Loucy (cell line): Measurements from ENCODE around the gene INHBC.

Source experiments
- H2AFZ ChIP-seq: fragments of 200-600 bp; sonication (generic); 2 replicates; pipeline ENCODE4 v1.6.0; 2016; ENCODE audit warnings: antibody characterized with exemption, mild to moderate bottlenecking, low read length, moderate library complexity
- H3F3A ChIP-seq: fragments of 200-600 bp; 2 replicates; pipeline ENCODE4 v1.6.0; 2016; ENCODE audit warnings: antibody characterized with exemption, low read depth, mild to moderate bottlenecking
- H3K27me3 ChIP-seq: fragments of 200-600 bp; sonication (generic); 2 replicates; pipeline ENCODE4 v1.6.1; 2014; ENCODE audit warnings: low read length, mild to moderate bottlenecking; ENCODE audit not compliant: insufficient read depth, poor library complexity, severe bottlenecking
- H3K36me3 ChIP-seq: fragments of 200-600 bp; sonication (generic); 2 replicates; pipeline ENCODE4 v1.6.1; 2016; ENCODE audit warnings: low read length; ENCODE audit not compliant: insufficient read depth
- H3K4me1 ChIP-seq: fragments of 200-600 bp; sonication (generic); 2 replicates; pipeline ENCODE4 v1.5.1; 2014; ENCODE audit warnings: low read length, mild to moderate bottlenecking; ENCODE audit not compliant: insufficient read depth, poor library complexity, severe bottlenecking
- H3K4me2 ChIP-seq: fragments of 200-600 bp; sonication (generic); 2 replicates; pipeline ENCODE4 v1.6.0; 2014; ENCODE audit warnings: antibody characterized with exemption, low read length, low read depth, mild to moderate bottlenecking; ENCODE audit not compliant: poor library complexity, severe bottlenecking
- H3K4me3 ChIP-seq: fragments of 200-600 bp; sonication (generic); 2 replicates; pipeline ENCODE4 v1.5.1; 2014; ENCODE audit warnings: low read length, mild to moderate bottlenecking, mixed read lengths; ENCODE audit not compliant: poor library complexity, severe bottlenecking
- H3K79me2 ChIP-seq: fragments of 200-600 bp; sonication (generic); 2 replicates; pipeline ENCODE4 v1.6.1; 2014; ENCODE audit warnings: low read length; ENCODE audit not compliant: insufficient read depth
- H3K9ac ChIP-seq: fragments of 200-600 bp; sonication (generic); 2 replicates; pipeline ENCODE4 v1.6.0; 2014; ENCODE audit warnings: mild to moderate bottlenecking, low read depth, low read length, moderate library complexity; ENCODE audit not compliant: poor library complexity, severe bottlenecking
- H3K9me2 ChIP-seq: fragments of 200-600 bp; sonication (generic); replicated peaks from 2 replicates; pipeline ENCODE4 v1.6.1; 2016; ENCODE audit warnings: low read depth, low read length, mixed read lengths
- H3K9me3 ChIP-seq: fragments of 200-600 bp; sonication (generic); 2 replicates; pipeline ENCODE4 v1.6.1; 2014; ENCODE audit warnings: mild to moderate bottlenecking, antibody characterized with exemption, low read length, low read depth; ENCODE audit not compliant: insufficient read depth
- H4K20me1 ChIP-seq: fragments of 200-600 bp; sonication (generic); 2 replicates; pipeline ENCODE4 v1.6.0; 2014; ENCODE audit warnings: antibody characterized with exemption, low read length, mild to moderate bottlenecking; ENCODE audit not compliant: insufficient read depth, poor library complexity, severe bottlenecking
- EZH2phosphoT487 ChIP-seq: fragments of 200-600 bp; IDR thresholded peaks from 2 replicates; pipeline ENCODE4 v1.6.1; 2018; ENCODE audit warnings: antibody characterized with exemption, mild to moderate bottlenecking, moderate library complexity, borderline replicate concordance
- TF ChIP-seq, protein P1 (sequence below): fragments of 200-600 bp; sonication (generic); conservative IDR thresholded peaks from 2 replicates; pipeline ENCODE4 v1.5.1; 2014; ENCODE audit warnings: mild to moderate bottlenecking, antibody characterized with exemption, low read length

INHBC gene, protein sequence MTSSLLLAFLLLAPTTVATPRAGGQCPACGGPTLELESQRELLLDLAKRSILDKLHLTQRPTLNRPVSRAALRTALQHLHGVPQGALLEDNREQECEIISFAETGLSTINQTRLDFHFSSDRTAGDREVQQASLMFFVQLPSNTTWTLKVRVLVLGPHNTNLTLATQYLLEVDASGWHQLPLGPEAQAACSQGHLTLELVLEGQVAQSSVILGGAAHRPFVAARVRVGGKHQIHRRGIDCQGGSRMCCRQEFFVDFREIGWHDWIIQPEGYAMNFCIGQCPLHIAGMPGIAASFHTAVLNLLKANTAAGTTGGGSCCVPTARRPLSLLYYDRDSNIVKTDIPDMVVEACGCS

GRCh38 chr12:57434517-57435223 is at the start of gene INHBC:
Gene INHBC (plus strand): TSS chr12:57434784. CDS start chr12:57434887, 103 bp downstream.
- TF ChIP-seq, protein P1, sequence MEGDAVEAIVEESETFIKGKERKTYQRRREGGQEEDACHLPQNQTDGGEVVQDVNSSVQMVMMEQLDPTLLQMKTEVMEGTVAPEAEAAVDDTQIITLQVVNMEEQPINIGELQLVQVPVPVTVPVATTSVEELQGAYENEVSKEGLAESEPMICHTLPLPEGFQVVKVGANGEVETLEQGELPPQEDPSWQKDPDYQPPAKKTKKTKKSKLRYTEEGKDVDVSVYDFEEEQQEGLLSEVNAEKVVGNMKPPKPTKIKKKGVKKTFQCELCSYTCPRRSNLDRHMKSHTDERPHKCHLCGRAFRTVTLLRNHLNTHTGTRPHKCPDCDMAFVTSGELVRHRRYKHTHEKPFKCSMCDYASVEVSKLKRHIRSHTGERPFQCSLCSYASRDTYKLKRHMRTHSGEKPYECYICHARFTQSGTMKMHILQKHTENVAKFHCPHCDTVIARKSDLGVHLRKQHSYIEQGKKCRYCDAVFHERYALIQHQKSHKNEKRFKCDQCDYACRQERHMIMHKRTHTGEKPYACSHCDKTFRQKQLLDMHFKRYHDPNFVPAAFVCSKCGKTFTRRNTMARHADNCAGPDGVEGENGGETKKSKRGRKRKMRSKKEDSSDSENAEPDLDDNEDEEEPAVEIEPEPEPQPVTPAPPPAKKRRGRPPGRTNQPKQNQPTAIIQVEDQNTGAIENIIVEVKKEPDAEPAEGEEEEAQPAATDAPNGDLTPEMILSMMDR = no peak
- no peak for TF ChIP-seq EZH2phosphoT487
- H3F3A ChIP-seq = peaks cover 2% of the 10 kb centered on the region; the same call in 1 of the 2 replicates
- peaks cover 27% of the 10 kb centered on the region for H3K4me1 ChIP-seq
- H3K79me2 ChIP-seq = peaks cover 18% of the 10 kb centered on the region
- no peaks in the 10 kb centered on the region for H3K9me2 ChIP-seq
- H3K36me3 ChIP-seq = no peaks in the 10 kb centered on the region
- H3K27me3 ChIP-seq = no peaks in the 10 kb centered on the region
- H3K9ac ChIP-seq = peak within 1 kb of the TSS; percentile 77
- H3K9me3 ChIP-seq = no peaks in the 10 kb centered on the region
- peak within 1 kb of the TSS; percentile 78 for H3K4me2 ChIP-seq
- H4K20me1 ChIP-seq = peaks cover 5% of the 10 kb centered on the region
- peak within 1 kb of the TSS; percentile 73 for H3K4me3 ChIP-seq
- peak within 1 kb of the TSS; percentile 86 for H2AFZ ChIP-seq

GRCh38 chr12:57385586-57385985 is 49.0 kb upstream of the INHBC start:
- Histone ChIP-seq H3K4me2 (no peak overlapping the region), H4K20me1 (no peaks in the 10 kb centered on the region), H3K9ac (no peak overlapping the region), H3F3A (no peaks in the 10 kb centered on the region), H2AFZ (no peak overlapping the region), H3K36me3 (no peaks in the 10 kb centered on the region), H3K9me2 (no peaks in the 10 kb centered on the region), H3K4me3 (no peak overlapping the region), H3K9me3 (no peaks in the 10 kb centered on the region), H3K27me3 (no peaks in the 10 kb centered on the region), H3K79me2 (no peaks in the 10 kb centered on the region), H3K4me1 (no peaks in the 10 kb centered on the region)
- no peak for TF ChIP-seq EZH2phosphoT487
- TF ChIP-seq, protein P1 = no peak

GRCh38 chr12:57386187-57386720 is 48.3 kb upstream of the INHBC start:
- TF ChIP-seq EZH2phosphoT487 = no peak
- TF ChIP-seq, protein P1 = no peak
- no peaks in the 10 kb centered on the region for H3K36me3 ChIP-seq
- no peaks in the 10 kb centered on the region for H4K20me1 ChIP-seq
- no peaks in the 10 kb centered on the region for H3K9me3 ChIP-seq
- H3K79me2 ChIP-seq = no peaks in the 10 kb centered on the region
- no peak overlapping the region for H3K4me2 ChIP-seq
- no peak overlapping the region for H3K9ac ChIP-seq
- H3K9me2 ChIP-seq = no peaks in the 10 kb centered on the region
- H2AFZ ChIP-seq = no peak overlapping the region
- no peaks in the 10 kb centered on the region for H3F3A ChIP-seq
- no peaks in the 10 kb centered on the region for H3K4me1 ChIP-seq
- H3K27me3 ChIP-seq = no peaks in the 10 kb centered on the region
- H3K4me3 ChIP-seq = no peak overlapping the region
